HK-2 (cell line): Measurements from ENCODE around the gene CPE.
A peak's percentile ranks its signal among the peaks of the same experiment; 100 is the strongest.
"Not testable (repeated sequence)": the region's sequence is repeated elsewhere in the genome, so short reads cannot be mapped to it uniquely, and the experiment has no call there.

Source experiments
- DNase-seq: peaks from one replicate; pipeline ENCODE4 v3.0.0-alpha.2; 2018; ENCODE audit not compliant: unreplicated experiment

The CPE gene

GRCh38 chr4:165378745-165379677 lies at the start of gene CPE:
Gene CPE, plus strand, starts transcription at chr4:165379008. Its CDS starts 214 bp downstream, at chr4:165379222.
- peak; percentile 89 for DNase-seq

- no peak for DNase-seq
Measured at GRCh38 chr4:165330071-165330470, 48.7 kb upstream of the CPE start.

DNA sequence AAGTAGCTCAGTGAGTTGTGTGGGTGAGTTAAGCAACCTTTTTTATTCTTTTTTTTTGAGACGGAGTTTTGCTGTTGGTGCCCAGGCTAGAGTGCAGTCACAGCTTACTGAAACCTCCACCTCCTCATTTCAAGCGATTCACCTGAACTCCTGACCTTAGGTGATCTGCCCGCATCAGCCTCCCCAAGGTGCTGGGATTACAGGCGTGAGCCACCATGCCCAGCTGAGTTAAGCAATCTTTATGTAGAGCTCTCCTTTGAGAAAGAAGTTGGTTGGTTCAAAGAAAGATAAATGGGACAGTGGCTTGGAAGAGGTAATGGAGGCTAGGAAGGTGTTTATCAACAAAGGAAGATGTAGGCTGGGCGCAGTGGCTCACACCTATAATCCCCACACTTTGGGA lies 48.1 kb upstream of the CPE start:
- DNase-seq = no peak

DNA sequence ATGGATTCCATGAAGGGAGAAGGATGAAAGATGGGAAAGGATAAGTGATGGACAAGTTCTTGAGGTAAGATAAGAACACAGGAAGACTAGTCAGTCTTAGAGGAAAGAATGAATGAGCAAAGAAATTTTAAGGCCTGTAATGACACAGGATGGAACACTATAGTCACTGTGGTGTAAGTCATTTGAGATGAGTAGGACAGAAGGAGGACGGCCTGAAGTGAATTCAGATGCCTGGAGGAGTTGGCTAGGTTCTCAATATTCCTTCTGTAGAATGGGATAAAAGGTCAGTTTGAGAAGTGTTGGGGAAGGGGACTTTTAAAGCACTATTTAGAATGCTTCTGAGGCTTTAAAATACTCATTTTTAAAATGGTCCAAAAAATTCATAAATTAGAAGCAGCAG lies 47.4 kb upstream of the CPE start:
- DNase-seq = no peak

DNA sequence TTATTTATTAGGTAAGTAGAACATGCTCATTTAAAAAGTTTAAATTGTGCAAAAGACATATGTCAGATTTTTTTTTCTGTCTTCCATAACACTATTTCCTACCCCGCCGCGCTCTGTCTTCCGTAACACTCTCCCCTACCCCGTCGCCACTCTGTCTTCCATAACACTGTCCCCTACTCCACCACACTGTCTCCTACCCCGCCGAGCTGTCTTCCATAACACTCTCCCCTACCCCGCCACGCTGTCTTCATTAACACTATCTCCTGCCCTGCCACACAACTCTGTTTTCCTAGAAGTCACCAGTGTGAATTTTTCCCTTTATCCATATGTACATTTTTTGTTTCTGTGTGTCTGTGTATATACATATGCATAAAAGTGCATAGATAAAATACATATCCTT lies 47.0 kb upstream of the CPE start:
- DNase-seq = no peak

DNA sequence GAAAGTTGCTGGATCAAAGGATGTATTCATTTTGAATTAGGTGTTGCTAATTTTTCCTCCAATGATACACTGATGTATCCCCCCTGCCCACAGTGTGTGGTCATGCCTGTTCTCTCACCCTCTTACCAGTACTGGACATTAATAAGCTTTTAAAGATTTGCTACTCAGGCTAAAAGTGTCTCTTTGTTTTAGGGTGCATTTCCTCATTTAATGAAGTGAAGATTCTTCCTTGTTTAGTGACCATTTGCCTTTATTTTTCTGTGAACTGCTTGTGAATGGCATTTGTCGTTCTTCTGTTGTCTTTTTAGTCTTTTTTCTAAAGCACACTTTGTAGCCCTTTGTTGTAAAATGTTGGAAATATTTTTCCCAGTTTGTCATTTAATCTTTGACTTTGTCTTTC lies 46.3 kb upstream of the CPE start:
- no peak for DNase-seq

- no peak for DNase-seq
Measured at GRCh38 chr4:165335163-165335703, 43.6 kb upstream of the CPE start.

DNA sequence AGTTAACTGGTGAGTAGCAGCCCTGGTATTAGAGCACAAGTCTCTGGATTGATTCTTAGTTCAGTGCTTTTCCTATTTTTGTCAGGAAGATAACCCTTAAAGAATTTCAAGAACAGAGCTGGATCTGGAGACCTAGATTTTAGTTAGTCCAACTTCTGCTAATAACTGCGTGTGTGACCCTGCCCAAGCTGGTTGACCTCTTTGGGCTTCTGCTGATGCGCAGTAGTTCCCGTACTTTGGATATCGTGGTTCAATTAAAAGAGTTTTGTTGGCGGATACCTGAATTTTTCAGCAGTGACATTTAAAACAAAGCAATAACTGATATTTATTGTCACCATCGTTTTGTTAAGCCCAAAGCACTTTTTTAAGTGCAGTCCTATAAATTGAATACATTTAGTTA lies 42.1 kb upstream of the CPE start:
- DNase-seq = no peak

DNA sequence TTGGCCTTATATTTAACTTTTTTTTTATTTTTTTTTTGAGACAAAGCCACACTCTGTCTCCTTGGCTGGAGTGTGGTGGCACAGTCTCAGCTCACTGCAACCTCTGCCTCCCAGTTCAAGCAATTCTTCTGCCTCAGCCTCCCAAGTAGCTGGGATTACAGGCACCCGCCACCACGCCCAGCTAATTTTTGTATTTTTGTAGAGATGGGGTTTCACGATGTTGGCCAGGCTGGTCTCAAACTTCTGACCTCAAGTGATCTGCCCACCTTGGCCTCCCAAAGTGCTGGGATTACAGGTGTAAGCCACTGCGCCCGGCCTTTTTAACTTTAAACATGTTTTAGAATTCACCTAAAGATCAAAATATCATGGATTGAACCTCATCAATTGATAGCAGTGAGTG lies 36.5 kb upstream of the CPE start:
- DNase-seq = not testable (repeated sequence)

GRCh38 chr4:165343353-165344191 lies 35.2 kb upstream of the CPE start:
- DNase-seq = peak; percentile 13

GRCh38 chr4:165345666-165346417 lies 33.0 kb upstream of the CPE start:
- no peak for DNase-seq

- no peak for DNase-seq
Measured at GRCh38 chr4:165347647-165348569, 30.9 kb upstream of the CPE start.

- DNase-seq = no peak
Measured at GRCh38 chr4:165351359-165352130, 27.3 kb upstream of the CPE start.

- peak; percentile 18 for DNase-seq
Measured at GRCh38 chr4:165355900-165356300, 22.9 kb upstream of the CPE start.

DNA sequence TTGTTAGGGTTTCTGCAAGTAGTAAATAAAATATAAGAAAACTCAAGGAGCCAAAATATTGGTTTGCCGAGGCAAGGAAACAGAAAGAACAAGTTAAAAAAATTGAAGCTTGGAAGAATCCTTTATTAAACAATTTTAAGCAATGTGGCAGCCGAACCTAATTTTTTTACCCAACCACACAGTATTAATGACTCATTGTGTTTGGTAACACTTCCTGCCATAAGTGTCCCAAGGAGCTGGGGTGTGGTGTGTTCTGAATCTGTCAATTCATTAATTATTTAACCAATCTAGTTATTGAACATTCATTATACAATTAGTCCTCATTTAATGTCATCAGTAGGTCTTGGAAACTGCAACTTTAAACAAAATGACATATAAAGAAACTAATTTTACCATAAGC lies 19.3 kb upstream of the CPE start:
- no peak for DNase-seq

DNA sequence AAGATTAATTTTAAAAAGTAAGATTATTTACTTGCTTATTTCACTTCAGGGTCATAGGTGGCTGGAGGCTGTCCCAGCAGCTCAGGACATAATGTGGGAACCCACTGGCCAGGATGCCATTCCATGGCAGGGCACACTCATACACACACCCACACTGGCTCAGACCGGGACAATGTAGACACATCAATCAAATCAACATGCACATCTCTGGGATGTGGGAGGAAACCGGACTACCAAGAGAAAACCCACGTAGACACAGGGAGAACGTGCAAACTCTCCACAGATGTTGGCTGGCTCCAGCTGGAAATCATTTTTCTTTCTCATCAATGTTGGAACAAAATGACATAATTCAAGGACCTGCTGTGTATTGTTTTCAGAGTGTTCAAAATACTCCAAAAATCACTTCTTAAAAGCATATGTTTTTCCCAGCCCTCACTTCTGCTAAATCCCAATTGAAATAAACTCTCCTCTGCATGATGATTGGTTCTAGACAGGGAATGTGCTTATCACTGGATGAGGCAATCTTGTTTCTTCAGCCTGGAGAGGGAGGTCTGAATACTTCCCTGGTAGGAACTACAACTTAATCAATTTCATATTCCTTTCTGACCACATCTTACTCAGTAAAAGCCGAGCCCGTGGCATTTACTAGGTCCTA lies 18.6 kb upstream of the CPE start:
- DNase-seq = no peak

DNA sequence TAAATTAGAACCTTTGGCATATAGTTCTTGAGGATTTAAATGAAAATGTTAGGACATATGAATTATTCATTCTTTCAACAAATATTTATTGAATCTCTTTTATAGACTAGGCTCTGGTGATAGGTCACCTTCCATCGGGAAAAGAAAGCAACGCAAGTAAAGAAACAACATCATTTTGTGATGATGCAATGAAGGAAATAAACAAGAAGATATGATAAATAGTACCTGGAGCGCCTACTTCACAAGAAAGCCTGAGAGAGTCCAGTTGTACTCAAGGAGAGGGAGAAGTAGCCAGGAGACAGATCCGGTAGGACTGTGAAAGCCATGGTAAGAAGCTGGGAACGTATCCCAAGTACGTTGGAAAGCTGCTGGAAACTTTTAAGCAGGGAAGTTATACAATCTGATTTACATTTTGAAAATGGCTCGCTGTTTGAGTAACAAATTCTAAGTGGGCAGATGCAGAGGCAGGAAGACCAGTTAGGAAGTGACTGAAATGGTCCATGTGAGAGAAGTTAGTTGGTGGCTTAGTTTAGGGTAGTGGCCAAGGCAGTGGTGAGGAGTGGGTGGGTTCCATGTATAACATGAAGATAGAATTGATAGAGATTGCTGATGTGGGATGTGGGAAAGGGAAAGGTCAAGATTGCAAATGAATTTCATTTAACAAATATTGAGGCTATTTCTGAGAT lies 17.7 kb upstream of the CPE start:
- no peak for DNase-seq

DNA sequence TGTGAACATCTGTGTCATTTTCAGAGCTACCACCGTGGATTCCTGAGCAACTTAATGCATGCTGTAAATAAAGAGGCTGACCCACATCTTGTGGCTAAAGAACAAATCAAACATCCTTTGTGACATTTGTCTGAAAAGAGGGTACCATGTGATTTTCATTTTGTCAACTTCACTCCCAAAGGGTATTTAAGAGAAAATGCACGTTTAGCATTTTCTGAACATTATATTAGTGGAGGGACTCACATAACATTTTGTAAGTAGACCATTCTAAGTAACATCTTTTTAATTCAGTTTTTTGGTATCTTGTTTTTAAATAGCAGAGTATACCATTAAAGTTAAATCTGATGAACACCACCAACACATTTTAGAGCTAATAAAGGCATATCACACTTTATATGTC lies 17.0 kb upstream of the CPE start:
- no peak for DNase-seq
